IPS-NIHi7 (cell line): ENCODE data around the gene IRAG1.

Source experiments
- DNase-seq: peaks from one replicate; pipeline ENCODE4 v3.0.0; 2012; ENCODE audit warnings: mixed read lengths; ENCODE audit errors: extremely low spot score

IRAG1 gene

DNA sequence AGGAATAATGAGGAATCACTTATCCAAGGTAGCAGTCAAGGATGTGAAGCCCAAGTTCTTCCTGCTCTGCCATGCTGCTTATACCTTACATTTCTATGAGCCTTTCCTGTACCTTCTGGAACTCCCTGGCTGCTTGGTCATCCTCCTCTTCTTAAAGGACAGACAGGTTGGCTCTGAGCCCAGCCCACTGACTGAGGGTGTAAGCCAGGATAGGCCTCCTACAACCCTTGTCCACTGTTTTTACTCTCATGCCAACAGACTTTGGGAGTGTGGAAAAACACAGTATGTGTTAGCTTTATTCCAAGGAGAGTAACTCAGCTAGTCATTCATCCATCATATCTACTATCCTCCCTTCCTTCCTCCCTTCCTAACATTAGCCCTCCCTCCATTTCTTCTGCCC, 47.5 kb downstream of the IRAG1 start:
- no peak for DNase-seq

DNA sequence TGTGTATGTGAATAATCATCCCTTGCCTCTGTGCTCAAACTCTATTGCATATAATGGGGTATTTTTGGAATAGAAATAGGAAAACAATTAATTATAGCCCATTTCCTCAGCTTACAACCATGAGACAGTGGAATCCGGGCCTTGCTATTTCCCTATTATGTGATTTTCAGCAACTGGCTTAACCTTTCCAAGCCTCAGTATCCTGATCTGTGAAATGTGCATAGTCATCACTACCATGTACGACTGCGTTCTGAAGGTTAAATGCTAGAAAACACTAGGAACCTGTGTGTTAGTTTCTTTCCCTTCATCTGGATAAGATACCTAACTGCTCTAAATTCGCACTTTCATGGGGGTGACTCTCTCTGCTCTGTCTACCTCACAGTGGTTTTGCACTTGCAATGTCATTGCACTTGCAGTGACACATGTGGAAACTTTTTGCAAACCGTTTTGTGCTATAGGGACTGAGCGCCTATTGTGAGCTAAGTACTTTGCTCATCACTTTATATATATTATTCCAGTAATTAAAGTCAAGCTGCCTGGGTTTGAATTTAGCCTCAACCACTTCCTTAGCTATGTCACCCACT, 48.3 kb downstream of the IRAG1 start:
- no peak for DNase-seq
